NCI-H2171 treated with DMSO at 0.1 percent for 48 hours (cell line): ENCODE results near the gene SLC1A2.

Experiments
- DNase-seq: peaks from one replicate; lab custom pipeline; 2025; lab: John Stamatoyannopoulos, UW

The SLC1A2 gene

GRCh38 chr11:35223991-35224390 is 195.4 kb downstream of the SLC1A2 start:
- DNase-seq = no peak

GRCh38 chr11:35223371-35223796 is 196.0 kb downstream of the SLC1A2 start:
- DNase-seq = no peak

GRCh38 chr11:35218956-35219355 is 200.4 kb downstream of the SLC1A2 start:
- DNase-seq = no peak

GRCh38 chr11:35216962-35217678 is 202.2 kb downstream of the SLC1A2 start:
- DNase-seq = no peak

GRCh38 chr11:35215945-35216344 is 203.4 kb downstream of the SLC1A2 start:
- DNase-seq = no peak

GRCh38 chr11:35214792-35215193 is 204.6 kb downstream of the SLC1A2 start:
- no peak for DNase-seq

GRCh38 chr11:35214226-35214770 is 205.1 kb downstream of the SLC1A2 start:
- no peak for DNase-seq

GRCh38 chr11:35211952-35212351 is 207.4 kb downstream of the SLC1A2 start:
- no peak for DNase-seq

- no peak for DNase-seq
These were observed 208.3 kb downstream of the SLC1A2 start for GRCh38 chr11:35210876-35211546.

- DNase-seq = no peak
These were observed 210.6 kb downstream of the SLC1A2 start for GRCh38 chr11:35208795-35209194.

GRCh38 chr11:35207471-35208403 is 211.6 kb downstream of the SLC1A2 start:
- DNase-seq = no peak

- no peak for DNase-seq
These were observed 212.7 kb downstream of the SLC1A2 start for GRCh38 chr11:35206616-35207015.

- no peak for DNase-seq
These were observed 214.7 kb downstream of the SLC1A2 start for GRCh38 chr11:35204614-35205013.
